Peyer's patch (tissue), 4 donors: ENCODE results near the gene CERS6.

Experiments used
- CTCF ChIP-seq, 6 experiments: fragments of 450-650 bp in 4 of 6; fragments of 200-600 bp in 2 of 6; sonication (generic) in 1 of 6; IDR thresholded peaks; one replicate each; pipeline ENCODE4 v1.5.1; 2017 to 2019; ENCODE audit warnings: antibody characterized with exemption in 6 of 6, mild to moderate bottlenecking in 3 of 6, moderate library complexity in 1 of 6
- POLR2A ChIP-seq, 2 donors: fragments of 450-650 bp; IDR thresholded peaks; one replicate each; pipeline ENCODE4 v1.5.1; 2017; ENCODE audit warnings: antibody characterized with exemption in 2 of 2, mild to moderate bottlenecking in 2 of 2, moderate library complexity in 2 of 2

- TF ChIP-seq CTCF (IDR thresholded peaks at IDR 0.05) (no peak), POLR2A (IDR thresholded peaks at IDR 0.05) (no peak)
Observed at GRCh38 chr2:168518555-168519066, 62.5 kb downstream of the CERS6 start.
